Lower leg skin (tissue), 3 donors: ENCODE results near the gene MMD.

Experiments used
- CTCF ChIP-seq, 3 donors: fragments of 450-650 bp; IDR thresholded peaks; one replicate each; pipeline ENCODE4 v1.5.1; 2016; ENCODE audit warnings: antibody characterized with exemption in 3 of 3, mild to moderate bottlenecking in 3 of 3, moderate library complexity in 2 of 3
- POLR2A ChIP-seq, 2 donors: fragments of 450-650 bp; IDR thresholded peaks; one replicate each; pipeline ENCODE4 v1.6.1; 2016 to 2017; ENCODE audit warnings: antibody characterized with exemption in 2 of 2, mild to moderate bottlenecking in 1 of 2, moderate library complexity in 1 of 2

GRCh38 chr17:55409030-55409800, 12.4 kb downstream of the MMD start:
- TF ChIP-seq CTCF (IDR thresholded peaks at IDR 0.05) (no peak), POLR2A (IDR thresholded peaks at IDR 0.05) (no peak)
